H1 (cell line): ENCODE measurements around the gene UGGT2. TPM values are rescaled to one million over a fixed set of nuclear protein-coding genes. Genes with fewer than 3 reads are reported as not detected.
A peak's percentile ranks its signal among the peaks of the same experiment; 100 is the strongest.

Experiments used
- E2F6 ChIP-seq: IDR thresholded peaks from 2 replicates; pipeline ENCODE4 v1.6.1; 2012; ENCODE audit warnings: inconsistent platforms
- KDM4A ChIP-seq: IDR thresholded peaks from one replicate; pipeline ENCODE4 v1.7.1; 2012; ENCODE audit warnings: low read depth, mild to moderate bottlenecking, moderate library complexity, low read length, inconsistent platforms; ENCODE audit not compliant: severe bottlenecking
- SIN3A ChIP-seq, 2 experiments: IDR thresholded peaks in 1 of 2; conservative IDR thresholded peaks in 1 of 2; 2 replicates each; pipeline ENCODE4 v1.6.1; 2011 to 2012; ENCODE audit warnings: low read length in 2 of 2, improper control_type of control experiment in 1 of 2, low read depth in 1 of 2, mild to moderate bottlenecking in 1 of 2
- polyA plus RNA-seq, 7 experiments: library from polyadenylated mRNA; depleted of rRNA in 3 of 7; stranded (reverse) in 5 of 7; unstranded in 2 of 7; fragments of >200 nt in 5 of 7; fragments of 200-250 nt in 2 of 7; gene quantifications; 1 replicate in 5 of 7; 2 replicates in 1 of 7; 4 replicates in 1 of 7; pipeline versions ENCODE4 v1.2.1 to v1.2.3, GENCODE V29; 2011 to 2013; ENCODE audit warnings: missing spikeins in 2 of 7, mixed read lengths in 2 of 7
- total RNA-seq: library from RNA; stranded (reverse); fragmentation: NEBNext Ultra II Directional; extraction: Animal tissue kit (Norgen Biotek cat#: 25700); gene quantifications from 2 replicates; pipeline ENCODE4 v1.2.1, GENCODE V29; 2021

UGGT2 gene
- total and polyA plus RNA-seq, 2 of the 8 experiments (the other 6 are each of a cell fraction or from before 2014, with no cell fraction given), result 5.9 to 25.1 TPM

- TF ChIP-seq E2F6 (0 out of 2 replicates have a peak, but pooled peaks have one; percentile 21), SIN3A (conservative IDR thresholded peaks at IDR 0.05 in 1 of 2, IDR thresholded peaks at IDR 0.05 in 1 of 2; ENCODE audit: low read depth in 1 of 2, low read length in 2 of 2) (peak in 1 of 2 experiments; percentile 53; a peak in 2 of 4 replicates), KDM4A (peak; percentile 76)
Observed at GRCh38 chr13:96089749-96090239, 36.6 kb upstream of the UGGT2 start, which contains the start of gene HS6ST3 (continued).
